Jurkat, Clone E6-1 (cell line): ENCODE results near the gene DLX6. TPM values are rescaled to one million over a fixed set of nuclear protein-coding genes. Genes with fewer than 3 reads are reported as not detected.

Experiments used
- DNase-seq: peaks from one replicate; pipeline ENCODE4 v3.0.0-alpha.2; 2011; ENCODE audit warnings: low read depth, low spot score
- H3K4me3 ChIP-seq: 2 replicates; pipeline ENCODE4 v1.5.1; 2011; ENCODE audit warnings: mild to moderate bottlenecking, low read length, control low read depth, moderate library complexity
- polyA plus RNA-seq: library from polyadenylated mRNA; unstranded; fragments of >200 nt; gene quantifications from one replicate; pipeline ENCODE4 v1.2.1, GENCODE V29; 2012; ENCODE audit warnings: missing spikeins; ENCODE audit not compliant: insufficient read length, insufficient read depth

The DLX6 gene
- not detected for polyA plus RNA-seq

- peak within 1 kb of the TSS; percentile 21; the same call in 1 of the 2 replicates for H3K4me3 ChIP-seq
- no peak for DNase-seq
Observed at GRCh38 chr7:97005183-97006054, at the start of gene DLX6. Gene DLX6, plus strand, starts transcription at chr7:97005553. Its CDS starts 425 bp downstream, at chr7:97005978.

GRCh38 chr7:96959135-96959534, 46.2 kb upstream of the DLX6 start:
- DNase-seq, result no peak
- H3K4me3 ChIP-seq, result no peak overlapping the region

GRCh38 chr7:96962221-96962885, 43.0 kb upstream of the DLX6 start:
- H3K4me3 ChIP-seq, result no peak overlapping the region
- no peak for DNase-seq

GRCh38 chr7:96968981-96969380, 36.4 kb upstream of the DLX6 start:
- H3K4me3 ChIP-seq, result no peak overlapping the region
- DNase-seq, result no peak

GRCh38 chr7:96970739-96971138, 34.6 kb upstream of the DLX6 start:
- no peak overlapping the region for H3K4me3 ChIP-seq
- no peak for DNase-seq

GRCh38 chr7:96973986-96974385, 31.4 kb upstream of the DLX6 start:
- no peak for DNase-seq
- H3K4me3 ChIP-seq, result no peak overlapping the region

- H3K4me3 ChIP-seq, result no peak overlapping the region
- no peak for DNase-seq
Observed at GRCh38 chr7:96976106-96976505, 29.2 kb upstream of the DLX6 start.

GRCh38 chr7:96977445-96977844, 27.9 kb upstream of the DLX6 start:
- no peak for DNase-seq
- H3K4me3 ChIP-seq, result no peak overlapping the region

GRCh38 chr7:96979551-96980276, 25.6 kb upstream of the DLX6 start:
- H3K4me3 ChIP-seq, result no peak overlapping the region
- no peak for DNase-seq

GRCh38 chr7:96982586-96982985, 22.8 kb upstream of the DLX6 start:
- H3K4me3 ChIP-seq, result no peak overlapping the region
- no peak for DNase-seq

GRCh38 chr7:96985992-96986391, 19.4 kb upstream of the DLX6 start:
- no peak overlapping the region for H3K4me3 ChIP-seq
- DNase-seq, result no peak

- no peak for DNase-seq
- no peak overlapping the region for H3K4me3 ChIP-seq
Observed at GRCh38 chr7:96986901-96987300, 18.5 kb upstream of the DLX6 start.

GRCh38 chr7:96987719-96988118, 17.6 kb upstream of the DLX6 start:
- no peak overlapping the region for H3K4me3 ChIP-seq
- no peak for DNase-seq

- no peak for DNase-seq
- no peak overlapping the region for H3K4me3 ChIP-seq
Observed at GRCh38 chr7:96989241-96989858, 16.0 kb upstream of the DLX6 start.

GRCh38 chr7:96989859-96990317, 15.5 kb upstream of the DLX6 start:
- H3K4me3 ChIP-seq, result no peak overlapping the region
- no peak for DNase-seq

- H3K4me3 ChIP-seq, result no peak overlapping the region
- DNase-seq, result no peak
Observed at GRCh38 chr7:96991546-96992191, 13.7 kb upstream of the DLX6 start.

- DNase-seq, result no peak
- no peak overlapping the region for H3K4me3 ChIP-seq
Observed at GRCh38 chr7:96992192-96993005, 13.0 kb upstream of the DLX6 start.
